OCI-LY7 (cell line): ENCODE results near the gene GPR27. TPM values are rescaled to one million over a fixed set of nuclear protein-coding genes. Genes with fewer than 3 reads are reported as not detected.

ENCODE experiments used
- BruUV-seq: library from RNA; stranded (reverse); fragments of 400-500 nt; replicated peaks from 2 replicates; lab custom pipeline; 2021; lab: Mats Ljungman, UMichigan
- CTCF ChIA-PET: fragments of 300-600 bp; sonication (Branson Sonifier 250); formaldehyde crosslinking; loops from one replicate; lab custom pipeline; 2022; ENCODE audit warnings: antibody characterized with exemption; ENCODE audit not compliant: unreplicated experiment; lab: Charles Lee
- POLR2A ChIA-PET: fragments of 300-600 bp; sonication (Branson Sonifier 250); formaldehyde crosslinking; loops from one replicate; lab custom pipeline; 2022; ENCODE audit warnings: antibody characterized with exemption; lab: Charles Lee
- DNase-seq: peaks from one replicate; pipeline ENCODE4 v3.0.0-alpha.2; 2015; ENCODE audit warnings: low spot score
- H2AFZ ChIP-seq: fragments of 200-600 bp; sonication (generic), shearing (Covaris generic); 2 replicates; pipeline ENCODE4 v1.6.1; 2014; ENCODE audit warnings: mild to moderate bottlenecking, antibody characterized with exemption, low read length, moderate library complexity
- H3K27ac ChIP-seq: fragments of 200-600 bp; sonication (generic); 2 replicates; pipeline ENCODE4 v1.5.1; 2014; ENCODE audit warnings: mixed run types, low read depth, mild to moderate bottlenecking, moderate library complexity, low read length, inconsistent platforms; ENCODE audit not compliant: poor library complexity, severe bottlenecking
- H3K36me3 ChIP-seq: fragments of 200-600 bp; sonication (generic); 2 replicates; pipeline ENCODE4 v1.6.1; 2014; ENCODE audit warnings: mild to moderate bottlenecking, antibody characterized with exemption, low read length, moderate library complexity, mixed read lengths; ENCODE audit not compliant: insufficient read depth
- H3K4me1 ChIP-seq: fragments of 200-600 bp; sonication (generic); 2 replicates; pipeline ENCODE4 v1.5.1; 2014; ENCODE audit warnings: mild to moderate bottlenecking, low read length; ENCODE audit not compliant: insufficient read depth, poor library complexity, severe bottlenecking
- H3K4me2 ChIP-seq: fragments of 200-600 bp; sonication (generic); 2 replicates; pipeline ENCODE4 v1.6.1; 2014; ENCODE audit warnings: mild to moderate bottlenecking, low read length
- H3K4me3 ChIP-seq: fragments of 200-600 bp; sonication (generic); 2 replicates; pipeline ENCODE4 v1.5.1; 2014; ENCODE audit warnings: mild to moderate bottlenecking, low read depth, low read length; ENCODE audit not compliant: poor library complexity, severe bottlenecking
- H3K79me2 ChIP-seq: fragments of 200-600 bp; sonication (generic); 2 replicates; pipeline ENCODE4 v1.6.1; 2016; ENCODE audit warnings: low read depth, mild to moderate bottlenecking, low read length, moderate library complexity, mixed read lengths; ENCODE audit not compliant: insufficient read depth
- H3K9me2 ChIP-seq: fragments of 200-600 bp; sonication (generic); 2 replicates; pipeline ENCODE4 v1.6.1; 2016; ENCODE audit warnings: mild to moderate bottlenecking, low read length, mixed read lengths; ENCODE audit not compliant: insufficient read depth
- H3K9me3 ChIP-seq: fragments of 200-600 bp; sonication (generic); 2 replicates; pipeline ENCODE4 v1.6.1; 2014; ENCODE audit warnings: mild to moderate bottlenecking, mixed run types, low read length, mixed read lengths
- H4K20me1 ChIP-seq: fragments of 200-600 bp; sonication (generic); 2 replicates; pipeline ENCODE4 v1.6.1; 2014; ENCODE audit warnings: mild to moderate bottlenecking, antibody characterized with exemption, low read length, moderate library complexity, mixed read lengths; ENCODE audit not compliant: insufficient read depth
- EZH2phosphoT487 ChIP-seq: fragments of 200-600 bp; sonication (generic); IDR thresholded peaks from 2 replicates; pipeline ENCODE4 v1.6.1; 2018; ENCODE audit warnings: low read depth, borderline replicate concordance, mild to moderate bottlenecking, mixed run types, antibody characterized with exemption, low read length, moderate library complexity, mixed read lengths
- intact Hi-C: fragments of 100-400 bp; cut with micrococcal nuclease; formaldehyde crosslinking; loops from one replicate; pipeline ENCODE4 v1.10.0; 2022; ENCODE audit not compliant: unreplicated experiment
- total RNA-seq, 2 experiments: library from RNA; depleted of rRNA in 1 of 2; stranded (reverse); fragments of >200 nt in 1 of 2; shearing (Covaris generic) in 1 of 2; gene quantifications; 2 replicates each; pipeline ENCODE4 v1.2.3, GENCODE V29; 2014 to 2022
- TF ChIP-seq, protein P1 (sequence below): fragments of 200-600 bp; sonication (generic); conservative IDR thresholded peaks from 2 replicates; pipeline ENCODE4 v1.5.1; 2014; ENCODE audit warnings: mild to moderate bottlenecking, antibody characterized with exemption, low read length, moderate library complexity, mixed read lengths

The GPR27 gene
- total RNA-seq, 2 experiments from 2014 or later, result not detected

GRCh38 chr3:71751602-71752001 lies 2.1 kb upstream of the GPR27 start:
- Histone ChIP-seq H4K20me1 (no peaks in the 10 kb centered on the region), H3K79me2 (no peaks in the 10 kb centered on the region), H3K4me2 (no peak overlapping the region), H2AFZ (no peak overlapping the region), H3K9me2 (no peaks in the 10 kb centered on the region), H3K4me3 (no peak overlapping the region), H3K36me3 (no peaks in the 10 kb centered on the region), H3K9me3 (no peaks in the 10 kb centered on the region), H3K4me1 (no peaks in the 10 kb centered on the region), H3K27ac (no peak overlapping the region)
- POLR2A ChIA-PET, result no interaction called here
- TF ChIP-seq, protein P1, sequence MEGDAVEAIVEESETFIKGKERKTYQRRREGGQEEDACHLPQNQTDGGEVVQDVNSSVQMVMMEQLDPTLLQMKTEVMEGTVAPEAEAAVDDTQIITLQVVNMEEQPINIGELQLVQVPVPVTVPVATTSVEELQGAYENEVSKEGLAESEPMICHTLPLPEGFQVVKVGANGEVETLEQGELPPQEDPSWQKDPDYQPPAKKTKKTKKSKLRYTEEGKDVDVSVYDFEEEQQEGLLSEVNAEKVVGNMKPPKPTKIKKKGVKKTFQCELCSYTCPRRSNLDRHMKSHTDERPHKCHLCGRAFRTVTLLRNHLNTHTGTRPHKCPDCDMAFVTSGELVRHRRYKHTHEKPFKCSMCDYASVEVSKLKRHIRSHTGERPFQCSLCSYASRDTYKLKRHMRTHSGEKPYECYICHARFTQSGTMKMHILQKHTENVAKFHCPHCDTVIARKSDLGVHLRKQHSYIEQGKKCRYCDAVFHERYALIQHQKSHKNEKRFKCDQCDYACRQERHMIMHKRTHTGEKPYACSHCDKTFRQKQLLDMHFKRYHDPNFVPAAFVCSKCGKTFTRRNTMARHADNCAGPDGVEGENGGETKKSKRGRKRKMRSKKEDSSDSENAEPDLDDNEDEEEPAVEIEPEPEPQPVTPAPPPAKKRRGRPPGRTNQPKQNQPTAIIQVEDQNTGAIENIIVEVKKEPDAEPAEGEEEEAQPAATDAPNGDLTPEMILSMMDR, result no peak
- TF ChIP-seq EZH2phosphoT487, result no peak
- no TSS peak for BruUV-seq
- DNase-seq, result no peak
- CTCF ChIA-PET, result no interaction called here
- intact Hi-C loops, result no loop called here

GRCh38 chr3:71752831-71753700 lies 589 bp upstream of the GPR27 start:
- Histone ChIP-seq H3K9me3 (no peaks in the 10 kb centered on the region), H4K20me1 (no peaks in the 10 kb centered on the region), H3K4me3 (no peak overlapping the region), H3K4me1 (no peaks in the 10 kb centered on the region), H3K4me2 (no peak overlapping the region), H3K9me2 (no peaks in the 10 kb centered on the region), H2AFZ (no peak overlapping the region), H3K36me3 (no peaks in the 10 kb centered on the region), H3K79me2 (no peaks in the 10 kb centered on the region), H3K27ac (no peak overlapping the region)
- ChIA-PET POLR2A (no interaction called here), CTCF (no interaction called here)
- intact Hi-C loops, result no loop called here
- DNase-seq, result no peak
- TF ChIP-seq, protein P1, result no peak
- TF ChIP-seq EZH2phosphoT487, result no peak
- BruUV-seq, result no TSS peak

DNA sequence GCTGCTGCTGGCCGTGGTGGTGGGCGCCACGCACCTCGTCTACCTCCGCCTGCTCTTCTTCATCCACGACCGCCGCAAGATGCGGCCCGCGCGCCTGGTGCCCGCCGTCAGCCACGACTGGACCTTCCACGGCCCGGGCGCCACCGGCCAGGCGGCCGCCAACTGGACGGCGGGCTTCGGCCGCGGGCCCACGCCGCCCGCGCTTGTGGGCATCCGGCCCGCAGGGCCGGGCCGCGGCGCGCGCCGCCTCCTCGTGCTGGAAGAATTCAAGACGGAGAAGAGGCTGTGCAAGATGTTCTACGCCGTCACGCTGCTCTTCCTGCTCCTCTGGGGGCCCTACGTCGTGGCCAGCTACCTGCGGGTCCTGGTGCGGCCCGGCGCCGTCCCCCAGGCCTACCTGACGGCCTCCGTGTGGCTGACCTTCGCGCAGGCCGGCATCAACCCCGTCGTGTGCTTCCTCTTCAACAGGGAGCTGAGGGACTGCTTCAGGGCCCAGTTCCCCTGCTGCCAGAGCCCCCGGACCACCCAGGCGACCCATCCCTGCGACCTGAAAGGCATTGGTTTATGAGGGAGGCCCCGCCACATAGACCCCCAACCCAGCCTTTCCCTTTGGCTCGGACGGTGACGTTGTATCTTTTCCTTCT lies 1.1 kb downstream of the GPR27 start:
- Histone ChIP-seq H3K9me3 (no peaks in the 10 kb centered on the region), H2AFZ (no peak overlapping the region), H3K36me3 (no peaks in the 10 kb centered on the region), H3K4me3 (no peak overlapping the region), H3K4me2 (no peak overlapping the region), H4K20me1 (no peaks in the 10 kb centered on the region), H3K4me1 (no peaks in the 10 kb centered on the region), H3K79me2 (no peaks in the 10 kb centered on the region), H3K27ac (no peak overlapping the region), H3K9me2 (no peaks in the 10 kb centered on the region)
- BruUV-seq, result no TSS peak
- CTCF ChIA-PET, result no interaction called here
- no peak for DNase-seq
- TF ChIP-seq, protein P1, result no peak
- TF ChIP-seq EZH2phosphoT487, result no peak
- intact Hi-C loops, result no loop called here
- POLR2A ChIA-PET, result no interaction called here
